Activated CD8-positive, alpha-beta memory T cell treated with anti-CD3 and anti-CD28 coated beads for 1 hour (primary cell): ENCODE results near the gene N4BP2.
A peak's percentile ranks its signal among the peaks of the same experiment; 100 is the strongest.

Experiments
- DNase-seq, 2 donors: peaks; one replicate each; pipeline ENCODE4 v3.0.0-alpha.2; 2020; ENCODE audit warnings: low read depth in 1 of 2; ENCODE audit errors: extremely low read depth in 1 of 2

The N4BP2 gene

GRCh38 chr4:40149960-40150385, 93.3 kb downstream of the N4BP2 start:
- DNase-seq: peak; percentile 37 to 61

- DNase-seq: no peak
Measured at GRCh38 chr4:40150932-40151331, 94.3 kb downstream of the N4BP2 start.

GRCh38 chr4:40152637-40153036, 96.0 kb downstream of the N4BP2 start:
- peak in 1 of 2 donors; percentile 12 for DNase-seq

- DNase-seq: no peak
Measured at GRCh38 chr4:40157436-40157835, 100.8 kb downstream of the N4BP2 start.

- no peak for DNase-seq
Measured at GRCh38 chr4:40160258-40160657, 103.6 kb downstream of the N4BP2 start.

GRCh38 chr4:40164459-40164858, 107.8 kb downstream of the N4BP2 start:
- no peak for DNase-seq

GRCh38 chr4:40165916-40166315, 109.3 kb downstream of the N4BP2 start:
- DNase-seq: no peak

- DNase-seq: no peak
Measured at GRCh38 chr4:40168070-40168469, 111.4 kb downstream of the N4BP2 start.

GRCh38 chr4:40170588-40170987, 113.9 kb downstream of the N4BP2 start:
- no peak for DNase-seq

- no peak for DNase-seq
Measured at GRCh38 chr4:40173470-40173875, 116.8 kb downstream of the N4BP2 start.

GRCh38 chr4:40176602-40177001, 120.0 kb downstream of the N4BP2 start:
- DNase-seq: no peak

GRCh38 chr4:40177591-40177990, 120.9 kb downstream of the N4BP2 start:
- no peak for DNase-seq

GRCh38 chr4:40178672-40179071, 122.0 kb downstream of the N4BP2 start:
- no peak for DNase-seq

GRCh38 chr4:40179360-40179759, 122.7 kb downstream of the N4BP2 start:
- DNase-seq: no peak

GRCh38 chr4:40180356-40180755, 123.7 kb downstream of the N4BP2 start:
- no peak for DNase-seq

- no peak for DNase-seq
Measured at GRCh38 chr4:40182001-40182400, 125.4 kb downstream of the N4BP2 start.

GRCh38 chr4:40182954-40183353, 126.3 kb downstream of the N4BP2 start:
- no peak for DNase-seq

GRCh38 chr4:40183615-40184411, 127.2 kb downstream of the N4BP2 start:
- DNase-seq: no peak

- DNase-seq: no peak
Measured at GRCh38 chr4:40185830-40186664, 129.4 kb downstream of the N4BP2 start.

GRCh38 chr4:40186665-40187014, 130.0 kb downstream of the N4BP2 start:
- DNase-seq: no peak

GRCh38 chr4:40187386-40187906, 130.8 kb downstream of the N4BP2 start:
- DNase-seq: no peak

GRCh38 chr4:40190019-40190418, 133.4 kb downstream of the N4BP2 start:
- no peak for DNase-seq
